ENCODE data around the gene DPP9.

DPP9 gene

GRCh38 chr19:4653793-4654436, 69.7 kb downstream of the DPP9 start:
- DNase-seq, result no peak

- no peak for DNase-seq
Measured at GRCh38 chr19:4652075-4652474, 71.6 kb downstream of the DPP9 start.

- DNase-seq, result no peak
Measured at GRCh38 chr19:4650159-4650558, 73.5 kb downstream of the DPP9 start.

GRCh38 chr19:4649392-4650047, 74.1 kb downstream of the DPP9 start:
- DNase-seq, result no peak

- DNase-seq, result no peak
Measured at GRCh38 chr19:4647676-4648644, 75.7 kb downstream of the DPP9 start.

GRCh38 chr19:4645718-4646117, 77.9 kb downstream of the DPP9 start:
- no peak for DNase-seq

GRCh38 chr19:4642625-4643024, 81.0 kb downstream of the DPP9 start:
- DNase-seq, result no peak

GRCh38 chr19:4641132-4641531, 82.5 kb downstream of the DPP9 start:
- no peak for DNase-seq

GRCh38 chr19:4640247-4641000, 83.2 kb downstream of the DPP9 start:
- no peak for DNase-seq

GRCh38 chr19:4639531-4640246, 84.0 kb downstream of the DPP9 start:
- DNase-seq, result no peak

- DNase-seq, result peak; percentile 99
Measured at GRCh38 chr19:4638828-4639530, 84.7 kb downstream of the DPP9 start, which contains the start of gene TNFAIP8L1. Gene TNFAIP8L1, plus strand, starts transcription at chr19:4639516. Its CDS starts 12,354 bp downstream, at chr19:4651870.

- DNase-seq, result no peak
Measured at GRCh38 chr19:4638317-4638716, 85.3 kb downstream of the DPP9 start.

- DNase-seq, result no peak
Measured at GRCh38 chr19:4636761-4637160, 86.9 kb downstream of the DPP9 start.

- peak; percentile 71 for DNase-seq
Measured at GRCh38 chr19:4636151-4636717, 87.4 kb downstream of the DPP9 start.

GRCh38 chr19:4635754-4636116, 87.9 kb downstream of the DPP9 start:
- no peak for DNase-seq

GRCh38 chr19:4633140-4633967, 90.3 kb downstream of the DPP9 start:
- DNase-seq, result peak; percentile 64
